ENCODE measurements around the gene DIPK1B. TPM values are rescaled to one million over a fixed set of nuclear protein-coding genes. Genes with fewer than 3 reads are reported as not detected.
"Not testable (repeated sequence)": the region's sequence is repeated elsewhere in the genome, so short reads cannot be mapped to it uniquely, and the experiment has no call there.

Gene DIPK1B
- total and polyA plus RNA-seq, 2 donors (not counting 3 experiments of a cell fraction or from before 2014, with no cell fraction given): 253 to 441 TPM

GRCh38 chr9:136765041-136765440 is 52.7 kb downstream of the DIPK1B start:
- POLR2A ChIA-PET: no interaction called here
- dilution Hi-C loops (cut with MboI; ENCODE audit: extremely low pct_ligation_motif_present, low sequenced_read_pairs): no loop called here
- Histone ChIP-seq H3K4me3 (replicated peaks in 1 of 3; ENCODE audit: insufficient read depth in 1 of 3, low read depth in 1 of 3, low read length in 3 of 3) (no peak overlapping the region), H3K9me3 (replicated peaks; ENCODE audit: control insufficient read depth, insufficient read depth, low read length) (no peaks in the 10 kb centered on the region), H4K20me1 (replicated peaks; ENCODE audit: control insufficient read depth, extremely low read depth, insufficient read depth, low read length) (no peaks in the 10 kb centered on the region), H3K27me3 (ENCODE audit: control insufficient read depth in 2 of 2, insufficient read depth in 2 of 2, low read length in 2 of 2) (no peaks in the 10 kb centered on the region), H3K9me1 (replicated peaks; ENCODE audit: control insufficient read depth, extremely low read depth, insufficient read depth, low read length) (no peaks in the 10 kb centered on the region), H3K9ac (replicated peaks; ENCODE audit: extremely low read depth, insufficient read depth, low read length) (no peak overlapping the region), H3K79me2 (ENCODE audit: control insufficient read depth, insufficient read depth, low read length) (no peaks in the 10 kb centered on the region), H3K4me1 (ENCODE audit: control insufficient read depth, extremely low read depth, insufficient read depth, low read length) (no peaks in the 10 kb centered on the region), H3K27ac (ENCODE audit: insufficient read depth, low read depth, low read length) (no peak overlapping the region), H3K4me2 (ENCODE audit: insufficient read depth, low read length) (no peak overlapping the region), H3K36me3 (ENCODE audit: control insufficient read depth in 2 of 2, extremely low read depth in 1 of 2, insufficient read depth in 2 of 2, low read length in 2 of 2) (no peaks in the 10 kb centered on the region), H2AFZ (ENCODE audit: low read depth, low read length) (no peak overlapping the region)
- no peak for TF ChIP-seq EZH2 (IDR thresholded peaks at IDR 0.05; ENCODE audit: borderline replicate concordance, low read depth, low read length, severe bottlenecking)
- no peak for TF ChIP-seq GATA2 (IDR thresholded peaks at IDR 0.05; ENCODE audit: insufficient read depth, insufficient read length, low read depth, low read length)
- no peak for TF ChIP-seq POLR2A (IDR thresholded peaks at IDR 0.05; ENCODE audit: low read depth, low read length)
- no peak for TF ChIP-seq MYC (IDR thresholded peaks at IDR 0.05; ENCODE audit: low read depth, low read length)
- TF ChIP-seq POLR2AphosphoS5 (IDR thresholded peaks at IDR 0.05; ENCODE audit: insufficient read depth, low read depth, low read length): no peak
- TF ChIP-seq, protein P1, sequence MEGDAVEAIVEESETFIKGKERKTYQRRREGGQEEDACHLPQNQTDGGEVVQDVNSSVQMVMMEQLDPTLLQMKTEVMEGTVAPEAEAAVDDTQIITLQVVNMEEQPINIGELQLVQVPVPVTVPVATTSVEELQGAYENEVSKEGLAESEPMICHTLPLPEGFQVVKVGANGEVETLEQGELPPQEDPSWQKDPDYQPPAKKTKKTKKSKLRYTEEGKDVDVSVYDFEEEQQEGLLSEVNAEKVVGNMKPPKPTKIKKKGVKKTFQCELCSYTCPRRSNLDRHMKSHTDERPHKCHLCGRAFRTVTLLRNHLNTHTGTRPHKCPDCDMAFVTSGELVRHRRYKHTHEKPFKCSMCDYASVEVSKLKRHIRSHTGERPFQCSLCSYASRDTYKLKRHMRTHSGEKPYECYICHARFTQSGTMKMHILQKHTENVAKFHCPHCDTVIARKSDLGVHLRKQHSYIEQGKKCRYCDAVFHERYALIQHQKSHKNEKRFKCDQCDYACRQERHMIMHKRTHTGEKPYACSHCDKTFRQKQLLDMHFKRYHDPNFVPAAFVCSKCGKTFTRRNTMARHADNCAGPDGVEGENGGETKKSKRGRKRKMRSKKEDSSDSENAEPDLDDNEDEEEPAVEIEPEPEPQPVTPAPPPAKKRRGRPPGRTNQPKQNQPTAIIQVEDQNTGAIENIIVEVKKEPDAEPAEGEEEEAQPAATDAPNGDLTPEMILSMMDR (IDR thresholded peaks at IDR 0.05; ENCODE audit: extremely low read depth in 1 of 2, insufficient read depth in 1 of 2, low read depth in 1 of 2, low read length in 2 of 2): no peak
- no peak for TF ChIP-seq FOS (IDR thresholded peaks at IDR 0.05; ENCODE audit: borderline replicate concordance, insufficient read depth, low read length)
- no peak for TF ChIP-seq JUN (IDR thresholded peaks at IDR 0.05; ENCODE audit: borderline replicate concordance, insufficient read depth, insufficient read length, low read depth)
- no peak for TF ChIP-seq MAX (IDR thresholded peaks at IDR 0.05; ENCODE audit: insufficient read depth, insufficient read length)
- BruUV-seq (replicated peaks): no TSS peak
- CTCF ChIA-PET: no interaction called here
- intact Hi-C loops (cut with micrococcal nuclease): no loop called here
- FAIRE-seq: no peak
- no peak for DNase-seq (ENCODE audit: low read depth, low spot score)

DNA sequence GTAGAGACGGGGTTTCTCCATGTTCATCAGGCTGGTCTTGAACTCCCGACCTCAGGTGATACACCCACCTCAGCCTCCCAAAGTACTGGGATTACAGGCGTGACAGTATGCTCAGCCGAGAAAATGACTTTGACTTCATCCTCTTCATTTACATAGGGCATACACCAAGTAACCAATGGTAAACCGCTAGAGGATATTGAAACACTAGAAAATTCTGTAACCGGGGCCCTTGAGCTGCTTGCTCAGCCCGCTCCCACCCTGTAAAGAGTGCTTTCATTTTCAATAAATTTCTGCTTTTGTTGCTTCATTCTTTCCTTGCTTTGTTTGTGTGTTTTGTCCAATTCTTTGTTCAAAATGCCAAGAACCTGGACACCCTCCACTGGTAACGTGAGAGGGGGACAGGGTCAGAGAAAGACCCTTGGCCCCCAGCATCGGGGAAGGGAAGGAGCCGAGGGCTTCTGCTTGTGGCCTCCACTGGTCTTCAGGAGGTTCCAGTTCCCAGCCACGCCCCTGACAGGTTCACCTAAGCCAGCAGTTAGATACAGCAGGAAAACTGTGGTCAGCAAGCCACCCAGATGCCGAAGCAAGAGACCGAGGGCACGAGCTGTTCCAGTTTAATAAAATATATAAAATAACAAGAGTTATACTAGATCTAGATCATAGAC is 53.5 kb downstream of the DIPK1B start:
- dilution Hi-C loops (cut with MboI; ENCODE audit: extremely low pct_ligation_motif_present, low sequenced_read_pairs); H3K9me1 ChIP-seq (replicated peaks; ENCODE audit: control insufficient read depth, extremely low read depth, insufficient read depth, low read length); H2AFZ ChIP-seq (ENCODE audit: low read depth, low read length); H3K9me3 ChIP-seq (replicated peaks; ENCODE audit: control insufficient read depth, insufficient read depth, low read length); H3K36me3 ChIP-seq (ENCODE audit: control insufficient read depth in 2 of 2, extremely low read depth in 1 of 2, insufficient read depth in 2 of 2, low read length in 2 of 2); DNase-seq (ENCODE audit: low read depth, low spot score); H3K79me2 ChIP-seq (ENCODE audit: control insufficient read depth, insufficient read depth, low read length); intact Hi-C loops (cut with micrococcal nuclease); H4K20me1 ChIP-seq (replicated peaks; ENCODE audit: control insufficient read depth, extremely low read depth, insufficient read depth, low read length); POLR2A ChIA-PET; H3K4me1 ChIP-seq (ENCODE audit: control insufficient read depth, extremely low read depth, insufficient read depth, low read length); FAIRE-seq; H3K27me3 ChIP-seq (ENCODE audit: control insufficient read depth in 2 of 2, insufficient read depth in 2 of 2, low read length in 2 of 2); BruUV-seq (replicated peaks); H3K9ac ChIP-seq (replicated peaks; ENCODE audit: extremely low read depth, insufficient read depth, low read length); H3K27ac ChIP-seq (ENCODE audit: insufficient read depth, low read depth, low read length); H3K4me2 ChIP-seq (ENCODE audit: insufficient read depth, low read length); H3K4me3 ChIP-seq (replicated peaks in 1 of 3; ENCODE audit: insufficient read depth in 1 of 3, low read depth in 1 of 3, low read length in 3 of 3): not testable (repeated sequence)
- CTCF ChIA-PET: interaction anchor here (0.8 to 1.8 kb wide), 6 partner anchors 9 to 269 kb away, joined by 3 to 7 read pairs (median 4); no protein-coding TSS in a partner anchor
